ENCODE results near the gene FREM1.

GRCh38 chr9:14693251-14693861 lies 216.9 kb downstream of the FREM1 start, which contains the start of gene ZDHHC21:
- TF ChIP-seq CTCF (conservative IDR thresholded peaks at IDR 0.05; ENCODE audit: low read depth, low read length) (no peak), EZH2 (IDR thresholded peaks at IDR 0.05; ENCODE audit: low read length, unreplicated experiment) (no peak)

All from PC-3 (cell line).